Effector CD4-positive, alpha-beta T cell (primary cell): Measurements from ENCODE around the gene ZIC5. TPM values are rescaled to one million over a fixed set of nuclear protein-coding genes. Genes with fewer than 3 reads are reported as not detected.

Experiments used
- DNase-seq: peaks from one replicate; pipeline ENCODE4 v3.0.0-alpha.2; 2020
- total RNA-seq: gene quantifications from one replicate; lab custom pipeline; 2026; lab: John Stamatoyannopoulos, UW

The ZIC5 gene
- total RNA-seq: not detected

DNA sequence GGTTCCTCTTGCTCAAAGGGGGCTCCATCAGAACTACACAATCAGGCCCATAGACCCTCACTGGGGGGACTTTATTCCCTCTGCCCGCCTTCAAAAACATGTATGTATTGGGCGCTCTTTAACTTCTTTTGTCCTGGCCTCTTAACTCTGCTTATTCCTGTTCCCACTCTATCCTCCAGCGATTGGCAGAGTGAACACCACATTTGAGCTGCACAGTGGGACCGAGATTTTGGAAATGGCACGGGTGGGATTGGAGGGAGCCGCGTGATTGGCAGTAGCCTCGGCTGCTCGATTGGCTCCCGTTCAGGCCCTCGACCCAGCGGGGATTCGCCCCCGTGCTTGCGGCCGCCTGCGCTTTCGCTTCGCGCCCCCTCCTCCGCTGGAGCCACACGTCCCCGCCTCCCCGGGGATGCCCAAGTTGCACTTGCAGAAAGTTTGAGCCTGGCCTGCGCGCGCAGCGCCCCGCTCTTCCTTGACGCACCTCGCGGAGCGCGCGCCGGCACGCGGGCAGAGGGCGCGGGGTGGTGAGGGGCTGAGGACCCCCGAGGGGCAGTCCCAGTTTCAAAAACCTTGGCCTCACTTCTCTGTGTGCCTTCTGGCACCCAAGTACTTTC lies at the start of gene ZIC5:
Gene ZIC5, minus strand, starts transcription at position 192 of the 614 bp plus-strand sequence. Its CDS starts 164 bp downstream, at position 28.
- DNase-seq: no peak

- no peak for DNase-seq
Observed at GRCh38 chr13:100019780-100020356, 48.3 kb upstream of the ZIC5 start.

- DNase-seq: no peak
Observed at GRCh38 chr13:100014621-100015020, 43.1 kb upstream of the ZIC5 start.

GRCh38 chr13:99998261-99998660 lies 26.7 kb upstream of the ZIC5 start:
- DNase-seq: no peak

- no peak for DNase-seq
Observed at GRCh38 chr13:99997702-99998214, 26.2 kb upstream of the ZIC5 start.

DNA sequence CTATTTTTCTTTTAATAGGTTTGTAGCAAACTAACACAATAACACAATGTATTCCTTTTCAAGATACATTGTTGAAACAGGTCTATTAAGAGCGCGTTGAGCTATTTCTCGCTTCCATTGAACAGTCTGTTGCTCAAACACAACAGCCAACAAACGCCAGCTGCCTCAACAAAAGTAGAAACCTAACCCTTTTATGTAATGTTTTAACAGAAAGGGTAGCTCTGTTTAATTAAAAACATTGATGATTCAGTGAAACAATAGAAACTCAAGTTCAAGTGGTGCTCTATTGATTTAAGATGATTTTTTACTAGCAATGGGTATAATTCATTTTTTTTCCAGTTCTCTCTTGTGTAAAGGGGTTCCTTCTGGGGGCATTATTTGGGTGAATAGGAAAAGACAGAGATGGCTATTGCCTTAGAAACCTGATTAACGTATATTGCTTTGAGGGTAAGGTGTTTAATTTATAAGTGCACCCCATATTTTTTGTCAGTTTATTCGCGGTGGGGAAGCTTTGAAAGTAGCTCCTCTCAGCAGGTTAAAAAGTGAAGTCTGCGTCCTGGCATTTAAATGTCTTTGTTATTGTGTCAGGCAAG lies 24.9 kb upstream of the ZIC5 start:
- DNase-seq: no peak

- DNase-seq: no peak
Observed at GRCh38 chr13:99995589-99996380, 24.2 kb upstream of the ZIC5 start.

DNA sequence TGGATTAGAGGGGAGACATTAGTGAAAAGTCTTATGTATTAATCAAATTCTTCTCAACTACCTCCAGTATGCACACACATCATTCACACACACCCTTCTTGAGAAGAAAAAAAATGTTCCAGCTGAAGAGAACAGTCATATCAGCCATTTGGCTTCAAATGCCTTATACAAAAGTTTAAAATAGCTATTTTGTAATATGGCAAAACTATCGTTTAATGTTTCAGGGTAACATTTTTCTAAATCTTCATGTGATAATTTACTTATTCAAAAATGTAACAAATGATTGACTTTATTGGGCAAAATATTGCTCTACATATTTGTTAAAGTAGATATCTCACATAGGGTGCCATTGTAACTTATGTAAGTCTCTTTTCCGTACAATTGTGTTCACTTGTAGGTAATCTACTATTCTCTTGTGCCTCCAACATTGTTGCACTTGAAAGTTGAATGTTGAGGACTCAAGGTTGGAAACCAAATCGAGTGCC lies 23.6 kb upstream of the ZIC5 start:
- no peak for DNase-seq

DNA sequence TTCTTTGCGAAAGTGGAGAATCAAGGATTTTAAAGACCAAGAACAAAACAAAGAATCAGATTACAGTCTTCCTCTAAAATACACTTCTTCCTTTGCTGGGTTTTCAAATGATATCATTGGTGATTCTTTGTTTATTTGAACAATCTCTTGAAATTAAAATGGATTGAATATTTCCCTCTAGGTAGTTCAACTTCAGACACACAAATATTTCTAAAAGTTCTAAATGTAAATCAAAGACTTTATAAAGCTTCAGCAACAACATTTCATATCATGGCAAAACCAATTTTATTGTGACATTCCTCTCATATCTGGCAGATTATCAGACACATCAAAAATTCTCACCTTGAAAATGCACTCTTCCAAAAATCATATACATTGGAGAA lies 23.1 kb upstream of the ZIC5 start:
- DNase-seq: no peak

GRCh38 chr13:99993660-99994637 lies 22.4 kb upstream of the ZIC5 start:
- DNase-seq: no peak

DNA sequence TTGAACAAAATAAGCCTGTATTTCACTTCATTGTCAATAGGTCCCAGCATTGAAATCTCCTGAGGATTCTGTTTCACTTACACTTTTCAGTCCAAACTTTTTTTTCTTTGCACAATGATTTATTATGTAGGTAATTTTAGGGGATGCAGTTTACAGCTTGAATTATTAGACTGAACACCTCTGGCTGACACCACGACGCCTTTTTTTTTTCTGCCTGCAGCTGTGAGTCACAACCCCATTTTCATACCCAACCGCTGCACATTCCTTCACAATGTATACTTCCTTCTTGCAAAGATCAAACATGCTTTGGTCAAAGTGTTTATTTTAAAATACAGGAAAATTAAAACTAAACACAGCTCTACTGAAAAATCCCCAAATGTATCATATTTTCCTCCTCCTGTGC lies 21.4 kb upstream of the ZIC5 start:
- no peak for DNase-seq

GRCh38 chr13:99991828-99992775 lies 20.5 kb upstream of the ZIC5 start:
- no peak for DNase-seq

DNA sequence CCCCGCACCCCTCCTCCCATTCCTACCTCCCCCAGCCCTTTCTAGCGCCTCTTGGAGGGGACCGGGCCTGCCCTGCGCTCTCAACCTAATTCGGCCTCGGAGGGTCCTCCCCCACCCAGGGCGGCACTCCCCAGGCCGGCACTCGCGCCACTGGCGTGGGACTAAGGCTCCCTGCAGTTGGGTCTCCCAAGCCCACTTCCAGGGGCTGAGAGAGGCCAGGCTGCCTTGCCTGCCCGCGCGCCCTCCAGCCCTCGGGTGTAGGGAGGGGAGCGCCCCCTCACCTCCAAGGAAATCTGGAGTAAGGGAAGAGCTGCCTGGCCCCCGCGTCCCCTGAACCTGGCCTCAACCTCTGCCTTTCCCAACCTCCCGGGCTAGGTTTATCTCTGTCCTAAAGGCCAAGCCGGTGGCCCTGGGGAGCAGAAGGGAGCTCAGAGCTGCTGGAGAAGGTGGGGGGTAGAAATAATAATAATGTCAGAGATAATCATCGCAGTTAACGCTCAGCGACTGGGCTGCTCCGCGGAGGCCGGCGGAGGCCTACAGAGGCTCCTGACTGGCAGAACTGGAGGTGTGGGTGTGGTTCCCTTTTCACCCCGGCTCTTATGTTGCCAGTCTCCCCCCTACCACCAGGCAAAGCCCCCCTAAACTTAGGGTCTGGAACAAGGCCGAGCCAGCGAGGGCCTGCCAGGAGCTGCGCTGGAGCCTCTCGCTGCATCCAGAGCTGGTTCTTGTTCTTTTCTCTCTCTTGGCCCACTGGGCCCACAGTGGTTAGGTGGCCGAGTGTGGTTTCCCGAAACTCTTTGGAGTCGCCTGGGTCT lies 19.7 kb upstream of the ZIC5 start:
- no peak for DNase-seq

DNA sequence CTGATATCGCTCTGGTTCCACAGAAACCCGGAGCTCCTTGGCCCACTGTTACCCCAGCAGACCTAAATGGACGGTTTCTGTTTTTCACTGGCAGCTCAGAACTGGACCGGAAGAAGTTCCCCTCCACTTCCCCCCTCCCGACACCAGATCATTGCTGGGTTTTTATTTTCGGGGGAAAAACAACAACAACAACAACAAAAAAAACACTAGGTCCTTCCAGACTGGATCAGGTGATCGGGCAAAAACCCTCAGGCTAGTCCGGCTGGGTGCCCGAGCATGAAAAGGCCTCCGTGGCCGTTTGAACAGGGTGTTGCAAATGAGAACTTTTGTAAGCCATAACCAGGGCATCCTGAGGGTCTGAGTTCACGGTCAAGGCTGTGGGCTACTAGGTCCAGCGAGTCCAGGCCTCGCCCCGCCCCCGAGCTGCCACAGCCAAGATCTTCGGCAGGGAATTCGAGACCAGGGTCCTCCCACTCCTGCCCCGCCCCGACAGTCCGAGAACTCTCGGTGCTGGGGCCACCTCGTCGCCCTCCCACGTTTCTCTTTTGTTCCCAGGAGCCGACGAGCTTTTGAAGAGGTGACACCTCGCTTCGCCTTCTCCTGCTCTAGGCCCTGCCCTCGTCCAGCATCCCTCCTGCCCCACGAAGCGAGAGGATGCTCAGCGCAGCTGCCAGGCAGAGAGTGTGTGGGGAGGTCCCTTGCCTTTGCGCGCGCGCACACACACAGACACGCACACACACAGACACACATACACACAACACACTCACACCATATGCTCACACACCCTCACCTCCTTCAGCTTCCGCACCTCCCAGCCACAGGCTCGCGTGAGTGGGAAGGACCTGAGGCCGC lies 18.8 kb upstream of the ZIC5 start:
- DNase-seq: no peak

GRCh38 chr13:99989276-99990125 lies 17.9 kb upstream of the ZIC5 start:
- DNase-seq: no peak

GRCh38 chr13:99988529-99989275 lies 17.1 kb upstream of the ZIC5 start:
- DNase-seq: no peak
